Prostate gland (tissue), 2 donors: ENCODE measurements around the gene ERICH6B. TPM values are rescaled to one million over a fixed set of nuclear protein-coding genes. Genes with fewer than 3 reads are reported as not detected.

ENCODE experiments used
- DNase-seq: peaks from one replicate; pipeline ENCODE4 v3.0.0-alpha.2; 2019; ENCODE audit warnings: low spot score
- H3K27ac ChIP-seq, 2 donors: fragments of 200-600 bp; sonication (generic); 2 replicates each; pipeline ENCODE4 v1.5.1; 2017 to 2019
- H3K27me3 ChIP-seq: fragments of 200-600 bp; sonication (generic); replicated peaks from 2 replicates; pipeline ENCODE4 v1.5.1; 2019; ENCODE audit not compliant: insufficient read depth
- H3K36me3 ChIP-seq, 2 donors: fragments of 200-600 bp; sonication (generic); 1 replicate in 1 of 2; 2 replicates in 1 of 2; pipeline versions ENCODE4 v1.5.1 to v1.8.1; 2017 to 2019
- H3K4me1 ChIP-seq: fragments of 200-600 bp; sonication (generic); replicated peaks from 2 replicates; pipeline ENCODE4 v1.5.1; 2019
- H3K4me3 ChIP-seq, 2 donors: fragments of 200-600 bp; sonication (generic); 2 replicates each; pipeline ENCODE4 v1.5.1; 2017 to 2019
- H3K9me3 ChIP-seq: fragments of 200-600 bp; sonication (generic); 2 replicates; pipeline ENCODE4 v1.5.1; 2017
- CTCF ChIP-seq, 4 experiments: fragments of 200-600 bp in 2 of 4; fragments of 450-650 bp in 2 of 4; sonication (generic) in 2 of 4; IDR thresholded peaks; 1 replicate in 3 of 4; 2 replicates in 1 of 4; pipeline ENCODE4 v1.5.1; 2016 to 2019; ENCODE audit warnings: antibody characterized with exemption in 4 of 4, mild to moderate bottlenecking in 2 of 4, moderate library complexity in 2 of 4
- POLR2A ChIP-seq: fragments of 450-650 bp; IDR thresholded peaks from one replicate; pipeline ENCODE4 v1.6.1; 2016; ENCODE audit warnings: antibody characterized with exemption, mild to moderate bottlenecking
- POLR2AphosphoS5 ChIP-seq: sonication (generic); formaldehyde crosslinking; IDR thresholded peaks from one replicate; pipeline ENCODE4 v1.6.1; 2017; ENCODE audit warnings: antibody characterized with exemption
- WGBS: methylation state at CpG from one replicate; pipeline ENCODE4 v1.1.5; 2018; 5-methylcytosine and 5-hydroxymethylcytosine counted together
- intact Hi-C: fragments of 100-400 bp; cut with DNase I; formaldehyde crosslinking; loops from one replicate; pipeline ENCODE4 v1.14.2; 2022
- total RNA-seq, 2 donors: library from RNA; depleted of rRNA; stranded (reverse); fragments of >200 nt; gene quantifications; one replicate each; pipeline ENCODE4 v1.1.0, GENCODE V29; 2016

The ERICH6B gene
- total RNA-seq, 2 donors from 2014 or later = not detected

- 95% methylated on average over 4 of the region's 4 CpGs for WGBS
- intact Hi-C loops = no loop called here
- no peaks in the 10 kb centered on the region for H3K9me3 ChIP-seq
- H3K27me3 ChIP-seq = no peaks in the 10 kb centered on the region
- no peak overlapping the region for H3K4me3 ChIP-seq
- TF ChIP-seq CTCF (IDR thresholded peaks at IDR 0.05) (no peak), POLR2AphosphoS5 (no peak), POLR2A (no peak)
- no peak for DNase-seq
- H3K36me3 ChIP-seq = no peaks in the 10 kb centered on the region
- H3K4me1 ChIP-seq = no peaks in the 10 kb centered on the region
- no peak overlapping the region for H3K27ac ChIP-seq
Observed at GRCh38 chr13:45598597-45598996, 16.9 kb downstream of the ERICH6B start.

- no peak for TF ChIP-seq POLR2AphosphoS5
- TF ChIP-seq POLR2A = no peak
- TF ChIP-seq CTCF (IDR thresholded peaks at IDR 0.05) = no peak
- Histone ChIP-seq H3K36me3 (no peaks in the 10 kb centered on the region), H3K27me3 (no peaks in the 10 kb centered on the region), H3K9me3 (no peaks in the 10 kb centered on the region), H3K4me3 (no peak overlapping the region), H3K4me1 (no peaks in the 10 kb centered on the region), H3K27ac (no peak overlapping the region)
- intact Hi-C loops = no loop called here
- 87% methylated on average over 2 of the region's 2 CpGs for WGBS
- DNase-seq = no peak
Observed at GRCh38 chr13:45596800-45597475, 18.6 kb downstream of the ERICH6B start.

GRCh38 chr13:45595965-45596364 is 19.6 kb downstream of the ERICH6B start:
- WGBS = 53% methylated on average over 2 of the region's 2 CpGs
- Histone ChIP-seq H3K9me3 (no peaks in the 10 kb centered on the region), H3K4me1 (no peaks in the 10 kb centered on the region), H3K36me3 (no peaks in the 10 kb centered on the region), H3K4me3 (no peak overlapping the region), H3K27ac (no peak overlapping the region), H3K27me3 (no peaks in the 10 kb centered on the region)
- TF ChIP-seq POLR2A (no peak), POLR2AphosphoS5 (no peak), CTCF (IDR thresholded peaks at IDR 0.05) (no peak)
- intact Hi-C loops = no loop called here
- DNase-seq = no peak

- TF ChIP-seq CTCF (IDR thresholded peaks at IDR 0.05) = no peak
- TF ChIP-seq POLR2A = no peak
- TF ChIP-seq POLR2AphosphoS5 = no peak
- H3K4me3 ChIP-seq = no peak overlapping the region
- H3K36me3 ChIP-seq = no peaks in the 10 kb centered on the region
- H3K27ac ChIP-seq = no peak overlapping the region
- H3K9me3 ChIP-seq = no peaks in the 10 kb centered on the region
- no peaks in the 10 kb centered on the region for H3K4me1 ChIP-seq
- H3K27me3 ChIP-seq = no peaks in the 10 kb centered on the region
- 39% methylated on average over 3 of the region's 3 CpGs for WGBS
- intact Hi-C loops = no loop called here
- no peak for DNase-seq
Observed at GRCh38 chr13:45594764-45595163, 20.8 kb downstream of the ERICH6B start.

- Histone ChIP-seq H3K27me3 (no peaks in the 10 kb centered on the region), H3K4me1 (no peaks in the 10 kb centered on the region), H3K36me3 (no peaks in the 10 kb centered on the region), H3K4me3 (no peak overlapping the region), H3K9me3 (no peaks in the 10 kb centered on the region), H3K27ac (no peak overlapping the region)
- WGBS = 66% methylated on average over 2 of the region's 2 CpGs
- DNase-seq = no peak
- TF ChIP-seq POLR2A = no peak
- no peak for TF ChIP-seq CTCF (IDR thresholded peaks at IDR 0.05)
- TF ChIP-seq POLR2AphosphoS5 = no peak
- intact Hi-C loops = no loop called here
Observed at GRCh38 chr13:45594227-45594626, 21.3 kb downstream of the ERICH6B start.
